Activated T-cell treated with anti-CD3 and anti-CD28 coated beads for 4 hours (primary cell): ENCODE data around the gene METTL22.
"Not testable (repeated sequence)": the region's sequence is repeated elsewhere in the genome, so short reads cannot be mapped to it uniquely, and the experiment has no call there.

Source experiments
- DNase-seq: peaks from one replicate; pipeline ENCODE4 v3.0.0-alpha.2; 2020

METTL22 gene

DNA sequence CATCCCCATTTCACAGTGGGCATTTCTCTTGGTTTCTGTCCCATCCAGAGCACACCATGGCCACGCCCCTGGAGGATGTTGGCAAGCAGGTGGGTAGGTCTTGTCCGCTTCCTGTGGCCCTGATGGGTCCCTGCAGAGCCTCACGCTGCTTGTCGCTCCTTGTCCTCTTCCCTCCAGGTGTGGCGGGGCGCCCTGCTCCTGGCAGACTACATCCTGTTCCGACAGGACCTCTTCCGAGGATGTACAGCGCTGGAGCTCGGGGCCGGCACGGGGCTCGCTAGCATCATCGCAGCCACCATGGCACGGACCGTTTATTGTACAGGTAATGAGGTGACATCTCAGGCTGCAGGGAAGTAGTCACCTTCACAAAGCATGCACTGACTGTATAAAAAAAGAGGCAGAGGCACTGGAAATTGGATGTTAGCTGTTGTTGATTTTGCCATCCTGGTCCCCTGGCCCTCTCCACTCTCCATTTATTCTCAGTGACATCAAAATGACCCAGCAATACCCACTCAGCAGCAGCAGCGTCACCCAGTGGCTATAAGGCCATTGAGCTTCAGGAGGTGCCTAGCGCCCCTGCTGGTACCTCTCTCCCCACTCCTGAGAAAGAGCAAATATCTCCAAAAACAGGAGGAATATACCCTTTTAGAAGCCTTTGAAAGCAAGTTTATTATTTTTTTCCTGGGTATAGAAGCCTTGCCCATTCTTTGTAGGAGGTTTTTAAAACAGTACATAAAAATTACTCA lies 13.7 kb downstream of the METTL22 start:
- no peak for DNase-seq

- DNase-seq, result no peak
Observed at GRCh38 chr16:8639694-8640093, 18.2 kb downstream of the METTL22 start.

- no peak for DNase-seq
Observed at GRCh38 chr16:8641671-8642070, 20.2 kb downstream of the METTL22 start.

DNA sequence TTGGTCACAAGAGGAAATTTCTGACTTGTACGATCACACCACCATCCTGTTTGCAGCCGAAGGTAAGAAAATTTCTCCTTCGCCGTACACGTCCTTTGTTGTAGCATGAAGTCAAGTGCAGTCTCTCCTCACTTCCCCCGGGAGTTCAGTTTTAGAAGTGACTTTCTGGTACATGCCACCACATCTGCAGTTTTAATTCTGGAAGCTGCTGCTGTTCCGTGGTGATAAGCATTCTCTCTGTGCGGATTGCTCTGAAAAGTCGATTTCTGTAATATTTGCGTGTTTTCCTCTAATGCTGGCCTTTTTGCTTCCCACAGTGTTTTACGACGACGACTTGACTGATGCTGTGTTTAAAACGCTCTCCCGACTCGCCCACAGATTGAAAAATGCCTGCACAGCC lies 20.6 kb downstream of the METTL22 start:
- no peak for DNase-seq

DNA sequence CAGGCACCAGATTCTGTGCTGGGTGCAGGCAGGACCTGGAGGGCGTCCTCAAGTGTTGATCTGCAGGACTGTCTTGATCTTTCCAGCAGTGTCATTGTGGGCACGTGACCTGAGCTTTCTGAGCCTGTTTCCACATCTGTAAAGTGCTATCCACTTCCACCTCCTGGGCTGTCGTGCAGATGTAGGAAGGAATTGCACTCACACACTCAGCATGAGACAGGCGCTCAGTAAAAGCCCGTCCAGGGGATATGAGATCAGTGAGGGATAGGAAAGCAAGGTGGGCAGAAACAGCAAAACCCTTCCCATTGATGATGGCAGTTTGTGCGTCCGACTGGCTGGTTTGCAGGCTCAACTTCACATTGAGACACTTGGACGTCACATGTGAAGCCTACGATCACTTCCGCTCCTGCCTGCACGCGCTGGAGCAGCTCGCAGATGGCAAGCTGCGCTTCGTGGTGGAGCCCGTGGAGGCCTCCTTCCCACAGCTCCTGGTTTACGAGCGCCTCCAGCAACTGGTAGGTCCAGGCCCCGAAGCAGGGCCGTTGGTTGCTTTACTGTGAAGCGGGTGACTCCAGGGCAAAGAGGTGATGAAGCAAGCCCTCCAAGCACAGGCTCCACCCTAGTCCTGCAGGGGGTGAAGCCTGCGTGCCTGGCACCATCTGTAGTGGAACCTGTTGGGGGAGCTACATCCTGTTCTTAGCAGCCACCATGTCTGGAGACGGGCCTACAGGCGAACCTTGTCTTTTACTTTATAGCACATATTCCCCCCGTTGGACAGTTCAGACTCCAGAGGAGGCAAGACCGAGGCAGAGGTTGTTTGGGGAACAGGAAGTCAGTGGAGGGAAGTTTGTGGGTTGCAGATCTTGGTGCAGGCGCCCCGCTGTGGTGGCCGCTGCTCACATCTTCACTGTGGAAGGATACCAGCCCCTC lies 23.0 kb downstream of the METTL22 start:
- DNase-seq, result no peak

GRCh38 chr16:8645141-8645521 lies 23.6 kb downstream of the METTL22 start:
- no peak for DNase-seq

DNA sequence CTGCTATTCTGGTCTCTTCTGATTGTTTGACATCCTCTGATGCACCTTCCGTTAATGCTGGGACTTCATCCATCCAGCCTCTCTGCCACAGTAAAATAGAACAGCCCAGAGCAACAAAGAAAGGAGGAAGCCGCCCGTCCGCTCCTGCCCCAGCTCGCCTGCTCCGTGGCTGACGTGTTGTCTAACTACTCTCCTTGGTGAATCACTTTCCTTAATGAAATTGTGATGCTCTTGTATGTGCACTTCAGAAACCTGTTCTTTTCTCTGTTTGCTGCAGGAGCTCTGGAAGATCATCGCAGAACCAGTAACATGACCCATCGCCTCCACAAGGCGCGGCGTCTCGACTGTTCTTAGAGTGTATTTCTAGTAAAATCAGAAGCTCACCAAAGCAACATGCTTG lies 24.3 kb downstream of the METTL22 start:
- DNase-seq, result no peak

- DNase-seq, result no peak
Observed at GRCh38 chr16:8646326-8647053, 25.0 kb downstream of the METTL22 start.

- no peak for DNase-seq
Observed at GRCh38 chr16:8647721-8648318, 26.3 kb downstream of the METTL22 start.

GRCh38 chr16:8648877-8649276 lies 27.4 kb downstream of the METTL22 start:
- DNase-seq, result no peak

- DNase-seq, result no peak
Observed at GRCh38 chr16:8649829-8650554, 28.5 kb downstream of the METTL22 start.

DNA sequence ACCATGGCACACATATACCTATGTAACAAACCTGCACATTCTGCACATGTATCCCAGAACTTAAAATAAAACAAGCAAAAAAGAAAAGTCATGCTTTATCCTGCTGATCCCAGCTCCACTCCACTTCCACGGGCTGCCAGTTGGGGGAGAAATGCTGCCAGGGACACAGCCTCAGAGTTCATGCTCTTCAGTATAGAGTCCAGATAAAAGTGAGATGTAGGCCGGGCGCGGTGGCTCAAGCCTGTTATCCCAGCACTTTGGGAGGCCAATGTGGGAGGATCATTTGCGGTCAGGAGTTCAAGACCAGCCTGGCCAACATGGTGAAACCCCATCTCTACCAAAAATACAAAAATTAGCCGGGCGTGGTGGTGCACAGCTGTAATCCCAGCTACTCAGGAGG lies 30.5 kb downstream of the METTL22 start:
- not testable (repeated sequence) for DNase-seq

- DNase-seq, result no peak
Observed at GRCh38 chr16:8655184-8655717, 33.8 kb downstream of the METTL22 start.

DNA sequence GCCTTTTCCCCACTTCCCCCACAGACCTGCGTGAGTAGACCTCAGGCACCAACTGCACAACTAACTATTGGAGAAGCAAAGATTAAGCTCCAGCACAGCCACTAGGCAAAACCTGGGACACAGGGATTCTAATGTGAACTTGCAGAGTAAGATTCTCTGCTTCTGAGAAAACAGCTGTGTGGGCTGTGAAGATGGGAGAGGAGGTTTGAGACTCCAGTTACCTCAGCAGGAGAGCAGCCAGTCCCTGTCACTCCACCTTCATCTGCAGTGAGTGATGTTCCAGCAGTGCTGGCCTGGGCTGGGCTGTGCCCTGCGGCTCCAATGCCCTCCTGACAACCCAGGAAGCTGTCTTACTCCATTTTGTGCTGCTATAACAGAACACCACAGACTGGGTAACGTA lies 34.9 kb downstream of the METTL22 start:
- no peak for DNase-seq

GRCh38 chr16:8660841-8661301 lies 39.4 kb downstream of the METTL22 start:
- DNase-seq, result peak; percentile 32

DNA sequence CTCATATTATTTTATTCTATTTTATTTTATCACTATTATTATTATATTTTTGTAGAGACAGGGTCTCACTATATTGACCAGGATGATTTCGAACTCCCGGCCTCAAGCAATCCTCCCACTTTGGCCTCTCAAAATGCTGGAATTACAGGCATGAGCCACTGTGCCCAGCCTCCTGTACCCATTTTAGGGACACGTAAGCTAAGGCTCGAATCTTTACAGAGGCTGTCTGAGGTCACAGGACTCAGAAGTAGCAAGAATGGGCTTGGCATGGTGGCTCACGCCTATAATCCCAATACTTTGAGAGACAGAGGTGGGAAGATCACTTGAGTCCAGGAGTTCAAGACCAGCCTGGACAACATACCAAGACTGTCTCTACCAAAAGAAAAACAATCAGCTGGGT lies 40.2 kb downstream of the METTL22 start:
- DNase-seq, result no peak

DNA sequence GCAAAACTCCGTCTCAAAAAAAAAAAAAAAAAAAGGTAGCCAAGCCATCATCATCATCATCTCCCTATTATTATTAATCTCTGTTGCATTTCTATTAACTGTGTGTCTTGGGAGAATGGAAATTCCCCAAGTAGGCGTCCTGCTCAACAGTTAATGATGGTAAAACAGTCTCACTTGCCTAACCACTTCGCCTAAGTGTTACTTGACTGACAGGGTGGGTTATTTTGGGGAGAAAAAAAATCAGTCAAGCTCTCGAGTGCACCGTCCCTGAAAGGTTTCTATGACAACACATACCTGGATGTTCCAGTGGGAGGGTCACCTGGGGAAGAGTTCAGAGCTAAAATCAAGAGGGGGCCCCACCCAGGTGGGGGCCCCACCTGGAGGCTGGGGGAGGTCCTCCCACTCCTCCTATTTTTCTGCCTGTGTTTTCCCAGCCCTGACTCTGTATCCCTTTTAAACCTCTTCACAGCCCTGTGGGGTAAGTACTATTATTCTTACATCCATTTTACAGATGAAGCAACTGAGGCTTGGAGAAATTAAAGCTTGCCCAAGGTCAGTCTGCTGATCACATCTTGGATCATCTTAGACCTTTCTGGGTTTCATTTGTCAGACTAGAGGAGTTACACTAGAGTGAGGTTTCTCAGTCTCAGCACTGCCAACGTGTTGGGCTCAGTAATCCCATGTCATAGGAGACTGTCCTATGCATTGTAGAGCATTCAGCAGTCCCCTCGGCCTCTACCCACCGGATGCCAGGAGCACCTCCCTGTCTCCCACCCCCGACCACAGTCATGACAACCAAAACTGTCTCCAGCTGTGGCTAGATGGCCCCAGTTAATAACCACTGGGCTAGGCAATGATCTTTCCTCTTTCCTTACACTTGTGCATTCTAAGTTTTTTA lies 41.9 kb downstream of the METTL22 start:
- DNase-seq, result no peak

DNA sequence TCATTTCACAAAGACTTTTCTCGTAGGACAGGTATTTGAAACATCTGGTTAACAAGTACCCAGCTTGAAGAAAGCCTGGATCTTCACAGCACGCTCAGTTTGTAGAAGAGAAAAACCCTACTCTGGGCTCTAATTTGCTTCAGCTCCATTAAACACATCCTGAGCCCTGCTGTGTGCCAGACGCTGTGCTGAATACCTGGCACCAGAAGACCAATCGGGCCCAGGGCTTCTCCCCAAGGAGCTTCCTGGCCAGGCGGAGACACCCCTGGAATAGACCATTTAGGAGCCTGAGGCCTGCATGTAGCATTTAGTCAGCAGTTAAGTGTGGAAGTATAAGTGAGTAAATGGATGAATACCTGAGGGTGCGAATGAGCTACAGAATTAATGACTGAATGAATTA lies 44.0 kb downstream of the METTL22 start:
- DNase-seq, result no peak

GRCh38 chr16:8667492-8667891 lies 46.0 kb downstream of the METTL22 start:
- no peak for DNase-seq

DNA sequence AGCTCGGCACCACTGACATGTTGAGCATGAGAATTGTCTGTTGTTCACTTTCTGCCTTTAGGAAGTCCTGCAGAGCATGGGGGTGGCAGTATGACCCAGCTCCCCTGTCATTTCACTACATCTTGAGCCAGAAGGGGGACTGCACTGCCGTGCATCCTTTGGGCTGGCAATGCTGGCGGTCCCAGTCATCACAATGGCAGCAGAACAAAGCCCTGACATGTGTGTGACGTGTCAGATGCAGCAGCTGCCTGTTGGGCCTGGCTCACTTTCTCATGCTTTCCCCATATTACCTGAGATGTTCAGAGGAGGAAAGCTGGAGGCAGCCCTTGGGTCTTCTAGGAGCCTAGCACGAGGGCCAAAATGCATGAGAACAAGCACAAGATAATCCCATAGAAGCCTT lies 46.6 kb downstream of the METTL22 start:
- DNase-seq, result no peak

DNA sequence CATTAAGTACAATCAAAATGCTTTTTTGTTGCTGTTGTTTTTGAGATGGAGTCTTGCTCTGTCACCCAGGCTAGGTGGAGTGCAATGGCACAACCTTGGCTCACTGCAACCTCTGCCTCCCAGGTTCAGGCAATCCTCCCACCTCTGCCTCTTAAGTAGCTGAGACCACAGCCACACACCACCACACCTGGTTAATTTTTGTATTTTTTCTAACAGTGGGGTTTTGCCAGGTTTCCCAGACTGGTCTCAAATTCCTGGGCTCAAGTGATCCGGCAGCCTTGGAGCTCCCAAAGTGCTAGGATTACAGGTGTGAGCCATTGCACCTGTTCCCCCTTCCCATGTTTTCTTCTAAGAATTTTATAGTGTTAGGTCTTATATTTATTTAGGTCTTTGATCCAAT lies 48.0 kb downstream of the METTL22 start:
- no peak for DNase-seq
